GM06990 (cell line): Measurements from ENCODE around the gene FBLN2.

Experiments
- DNase-seq: peaks from one replicate; pipeline ENCODE4 v3.0.0-alpha.2; 2011; ENCODE audit not compliant: insufficient read length; ENCODE audit errors: extremely low read depth
- H3K27me3 ChIP-seq: replicated peaks from 2 replicates; pipeline ENCODE4 v1.6.0; 2011; ENCODE audit warnings: low read length; ENCODE audit not compliant: control insufficient read depth, insufficient read depth
- H3K36me3 ChIP-seq: 2 replicates; pipeline ENCODE4 v1.5.1; 2011; ENCODE audit warnings: low read length; ENCODE audit not compliant: control insufficient read depth, insufficient read depth
- H3K4me3 ChIP-seq: replicated peaks from 2 replicates; pipeline ENCODE4 v1.5.1; 2011; ENCODE audit warnings: low read depth, mild to moderate bottlenecking, control low read depth, low read length
- CTCF ChIP-seq: IDR thresholded peaks from 2 replicates; pipeline ENCODE4 v1.5.1; 2011; ENCODE audit warnings: low read length, control low read depth, mild to moderate bottlenecking, inconsistent platforms; ENCODE audit not compliant: insufficient read depth, poor library complexity, severe bottlenecking

FBLN2 gene

GRCh38 chr3:13569201-13569600, 20.3 kb downstream of the FBLN2 start:
- H3K36me3 ChIP-seq, result no peaks in the 10 kb centered on the region
- no peak for DNase-seq
- no peak for TF ChIP-seq CTCF
- no peaks in the 10 kb centered on the region for H3K27me3 ChIP-seq
- H3K4me3 ChIP-seq, result no peak overlapping the region

- TF ChIP-seq CTCF, result no peak
- Histone ChIP-seq H3K27me3 (no peaks in the 10 kb centered on the region; the same call in 1 of the 2 replicates), H3K4me3 (no peak overlapping the region), H3K36me3 (no peaks in the 10 kb centered on the region)
- DNase-seq, result no peak
These were observed 20.9 kb downstream of the FBLN2 start for GRCh38 chr3:13569641-13570390.

- H3K4me3 ChIP-seq, result no peak overlapping the region
- DNase-seq, result no peak
- no peak for TF ChIP-seq CTCF
- no peaks in the 10 kb centered on the region for H3K36me3 ChIP-seq
- no peaks in the 10 kb centered on the region; the same call in 1 of the 2 replicates for H3K27me3 ChIP-seq
These were observed 21.7 kb downstream of the FBLN2 start for GRCh38 chr3:13570391-13571194.

GRCh38 chr3:13571264-13571663, 22.3 kb downstream of the FBLN2 start:
- no peak for DNase-seq
- H3K36me3 ChIP-seq, result no peaks in the 10 kb centered on the region
- H3K27me3 ChIP-seq, result no peaks in the 10 kb centered on the region; the same call in 1 of the 2 replicates
- no peak overlapping the region for H3K4me3 ChIP-seq
- TF ChIP-seq CTCF, result no peak

- Histone ChIP-seq H3K36me3 (no peaks in the 10 kb centered on the region), H3K27me3 (no peaks in the 10 kb centered on the region; the same call in 1 of the 2 replicates), H3K4me3 (no peak overlapping the region)
- no peak for TF ChIP-seq CTCF
- no peak for DNase-seq
These were observed 23.2 kb downstream of the FBLN2 start for GRCh38 chr3:13571831-13572750.
